Lung (tissue), 12 donors: ENCODE results near the gene C16orf96. TPM values are rescaled to one million over a fixed set of nuclear protein-coding genes. Genes with fewer than 3 reads are reported as not detected.

Experiments used
- ATAC-seq: fragments of 200-7000 bp; cut with Tn5 transposase; one replicate; pipeline ENCODE4 v1.9.1; 2020; ENCODE audit warnings: moderate number of reproducible peaks; ENCODE audit not compliant: insufficient read depth, low FRiP score
- DNase-seq, 3 donors: peaks; one replicate each; pipeline ENCODE4 v3.0.0-alpha.2; 2013 to 2017
- H3K27ac ChIP-seq, 2 donors: one replicate each; pipeline ENCODE4 v1.5.1; 2013; ENCODE audit warnings: mild to moderate bottlenecking in 2 of 2, moderate library complexity in 2 of 2, control low read depth in 1 of 2, inconsistent platforms in 1 of 2, low read depth in 1 of 2, low read length in 1 of 2
- H3K27me3 ChIP-seq, 3 donors: one replicate each; pipeline ENCODE4 v1.5.1; 2013; ENCODE audit warnings: low read length in 2 of 3; ENCODE audit not compliant: control insufficient read depth in 3 of 3, insufficient read depth in 3 of 3
- H3K36me3 ChIP-seq, 4 donors: one replicate each; pipeline ENCODE4 v1.5.1; 2013; ENCODE audit warnings: low read length in 4 of 4, mild to moderate bottlenecking in 1 of 4, moderate library complexity in 1 of 4; ENCODE audit not compliant: control insufficient read depth in 4 of 4, insufficient read depth in 4 of 4
- H3K4me1 ChIP-seq, 5 donors: one replicate each; pipeline ENCODE4 v1.5.1; 2013; ENCODE audit warnings: low read length in 5 of 5, mild to moderate bottlenecking in 2 of 5, moderate library complexity in 1 of 5; ENCODE audit not compliant: control insufficient read depth in 5 of 5, insufficient read depth in 5 of 5
- H3K4me3 ChIP-seq: one replicate; pipeline ENCODE4 v1.5.1; 2013; ENCODE audit warnings: mild to moderate bottlenecking, control low read depth, moderate library complexity
- H3K9ac ChIP-seq, 2 donors: one replicate each; pipeline ENCODE4 v1.5.1; 2013; ENCODE audit warnings: low read length in 2 of 2, control low read depth in 1 of 2; ENCODE audit not compliant: insufficient read depth in 1 of 2
- H3K9me3 ChIP-seq, 4 donors: one replicate each; pipeline ENCODE4 v1.5.1; 2013; ENCODE audit warnings: low read length in 3 of 4, mild to moderate bottlenecking in 1 of 4, moderate library complexity in 1 of 4; ENCODE audit not compliant: control insufficient read depth in 4 of 4, insufficient read depth in 3 of 4
- CTCF ChIP-seq: IDR thresholded peaks from 2 replicates; pipeline ENCODE4 v1.5.1; 2012; ENCODE audit warnings: mild to moderate bottlenecking; ENCODE audit errors: control extremely low read depth, extremely low read depth
- WGBS, 2 donors: extraction: QIAGEN DNeasy Blood & Tissue Kit; methylation state at CpG; one replicate each; pipeline ENCODE4 v1.1.7; 2013; 5-methylcytosine and 5-hydroxymethylcytosine counted together
- polyA plus RNA-seq, 2 donors: library from polyadenylated mRNA; stranded (reverse); fragments of 200-250 nt; gene quantifications; one replicate each; pipeline ENCODE4 v1.2.1, GENCODE V29; 2013
- total RNA-seq, 2 donors: library from RNA; depleted of rRNA in 1 of 2; stranded (reverse); fragments of >200 nt in 1 of 2; gene quantifications; one replicate each; pipeline ENCODE4 v1.2.1, GENCODE V29; 2014 to 2021
- donor health status: control.
- donor health status: control.
- donor health status: Bipolar disorder and iron deficiency.
- donor health status: healthy.
- donor health status: DM: yes; HTN: yes; CAD: no.

The C16orf96 gene
- total and polyA plus RNA-seq, 4 donors = 0.03 to 0.37 (median 0.16) TPM

- no peak overlapping the region for H3K9ac ChIP-seq
- no peak for TF ChIP-seq CTCF
- WGBS, 2 donors = 34 to 73% methylated on average over 11 of the region's 11 CpGs
- H3K4me3 ChIP-seq = no peak overlapping the region
- H3K27me3 ChIP-seq = no peaks in the 10 kb centered on the region
- ATAC-seq (no peak), DNase-seq (peak in 1 of 3 donors; percentile 36)
- peaks cover 0 to 14% (median 3%) of the 10 kb centered on the region in 5 donors for H3K4me1 ChIP-seq
- H3K36me3 ChIP-seq = no peaks in the 10 kb centered on the region
- H3K27ac ChIP-seq = no peak overlapping the region
- H3K9me3 ChIP-seq = no peaks in the 10 kb centered on the region
Observed at GRCh38 chr16:4574919-4575705, 19.0 kb downstream of the C16orf96 start.

GRCh38 chr16:4576008-4576407 is 19.9 kb downstream of the C16orf96 start:
- peaks cover 0 to 14% (median 3%) of the 10 kb centered on the region in 5 donors for H3K4me1 ChIP-seq
- no peak overlapping the region for H3K4me3 ChIP-seq
- no peaks in the 10 kb centered on the region for H3K9me3 ChIP-seq
- no peak for TF ChIP-seq CTCF
- no peaks in the 10 kb centered on the region for H3K27me3 ChIP-seq
- ATAC-seq (no peak), DNase-seq (no peak)
- no peak overlapping the region for H3K9ac ChIP-seq
- 95 to 97% methylated on average over 15 of the region's 15 CpGs for WGBS, 2 donors
- H3K27ac ChIP-seq = no peak overlapping the region
- no peaks in the 10 kb centered on the region for H3K36me3 ChIP-seq

GRCh38 chr16:4578961-4579530 is 22.9 kb downstream of the C16orf96 start:
- ATAC-seq (no peak), DNase-seq (no peak)
- no peaks in the 10 kb centered on the region for H3K27me3 ChIP-seq
- no peaks in the 10 kb centered on the region for H3K36me3 ChIP-seq
- no peak overlapping the region for H3K4me3 ChIP-seq
- H3K27ac ChIP-seq = peak overlapping the region in 1 of 2 donors; percentile 22
- WGBS, 2 donors = 79 to 91% methylated on average over 13 of the region's 13 CpGs
- no peaks in the 10 kb centered on the region for H3K9me3 ChIP-seq
- H3K4me1 ChIP-seq = peaks cover 0 to 6% (median 0%) of the 10 kb centered on the region in 5 donors
- TF ChIP-seq CTCF = no peak
- H3K9ac ChIP-seq = no peak overlapping the region
